Activated T-cell treated with anti-CD3 and anti-CD28 coated beads, Interleukin-2, amount 50 U/mL, for 72 hours (primary cell): ENCODE results near the gene VPS13D. TPM values are rescaled to one million over a fixed set of nuclear protein-coding genes. Genes with fewer than 3 reads are reported as not detected.

Source experiments
- ATAC-seq, 2 donors: fragments of 150-1000 bp; cut with Tn5 transposase; replicated peaks in 1 of 2; 2 replicates each; pipeline ENCODE4 v1.10.0; 2021; ENCODE audit warnings: moderate library complexity in 2 of 2, mild to moderate bottlenecking in 1 of 2
- DNase-seq, 2 donors: peaks; one replicate each; pipeline ENCODE4 v3.0.0; 2021 to 2022; ENCODE audit warnings: mixed read lengths in 1 of 2
- H3K27ac Mint-ChIP-seq: one replicate; pipeline ENCODE4 v1.8.0; 2022; ENCODE audit warnings: mild to moderate bottlenecking, moderate library complexity, mixed read lengths
- H3K27me3 Mint-ChIP-seq: one replicate; pipeline ENCODE4 v1.8.0; 2022; ENCODE audit warnings: low read depth, mixed read lengths
- H3K36me3 Mint-ChIP-seq, 2 donors: one replicate each; pipeline ENCODE4 v1.8.0; 2022; ENCODE audit warnings: mixed read lengths in 2 of 2, mild to moderate bottlenecking in 1 of 2; ENCODE audit not compliant: insufficient read depth in 2 of 2
- H3K4me1 Mint-ChIP-seq: one replicate; pipeline ENCODE4 v1.8.0; 2022; ENCODE audit warnings: low read depth, mixed read lengths
- H3K4me3 Mint-ChIP-seq, 2 donors: one replicate each; pipeline ENCODE4 v1.8.0; 2022; ENCODE audit warnings: mild to moderate bottlenecking in 2 of 2, mixed read lengths in 2 of 2, moderate library complexity in 2 of 2
- H3K9me3 Mint-ChIP-seq, 2 donors: one replicate each; pipeline ENCODE4 v1.8.0; 2022; ENCODE audit warnings: mixed read lengths in 2 of 2
- total RNA-seq, 2 donors: library from RNA; stranded (reverse); gene quantifications; one replicate each; pipeline ENCODE4 v1.2.3, GENCODE V29; 2022

The VPS13D gene
- total RNA-seq, 2 donors from 2014 or later = 36.0 to 40.5 TPM

DNA sequence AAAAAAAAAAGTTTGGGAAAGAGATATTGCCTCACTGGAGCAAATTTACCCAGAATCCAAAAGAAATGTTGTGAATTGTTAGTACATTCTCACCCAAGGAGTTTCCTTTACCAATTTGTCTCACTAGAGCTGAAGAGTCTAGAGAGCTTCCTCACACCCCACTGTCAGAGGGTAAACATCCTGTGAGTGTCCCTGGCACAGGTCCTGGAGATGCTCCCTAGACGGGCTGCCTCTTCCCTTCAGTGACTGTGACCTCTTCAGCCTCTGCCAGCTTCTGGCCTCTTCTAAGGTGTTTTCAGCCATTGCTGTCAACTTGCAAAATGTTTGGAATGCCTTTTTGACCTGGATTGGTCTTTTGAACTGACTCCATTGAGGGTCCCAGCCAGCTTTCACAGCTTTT lies 228.7 kb downstream of the VPS13D start:
- Mint-ChIP-seq H3K9me3 (no peaks in the 10 kb centered on the region), H3K27ac (no peak overlapping the region), H3K36me3 (peaks cover 4 to 23% of the 10 kb centered on the region in 2 donors), H3K4me1 (peaks cover 53% of the 10 kb centered on the region), H3K27me3 (no peaks in the 10 kb centered on the region), H3K4me3 (no peak overlapping the region)
- ATAC-seq = no peak
- no peak for DNase-seq

DNA sequence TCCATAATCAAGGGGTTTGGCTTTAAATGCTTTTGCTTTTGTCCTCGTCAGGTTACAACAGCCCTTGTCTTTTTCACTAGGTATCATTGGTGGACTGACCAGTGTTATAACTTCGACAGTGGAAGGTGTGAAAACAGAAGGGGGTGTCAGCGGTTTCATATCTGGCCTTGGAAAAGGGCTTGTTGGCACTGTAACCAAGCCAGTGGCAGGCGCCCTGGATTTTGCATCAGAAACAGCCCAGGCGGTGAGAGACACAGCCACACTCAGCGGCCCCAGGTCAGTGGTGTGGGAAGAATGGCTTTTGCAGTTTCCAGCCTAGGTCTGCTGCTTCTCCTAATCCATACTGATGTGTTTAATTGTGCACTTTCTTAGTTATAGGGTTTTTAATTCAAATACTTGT lies 230.3 kb downstream of the VPS13D start:
- no peak overlapping the region for H3K4me3 Mint-ChIP-seq
- no peak for DNase-seq
- H3K36me3 Mint-ChIP-seq = peaks cover 4 to 22% of the 10 kb centered on the region in 2 donors
- no peak overlapping the region for H3K27ac Mint-ChIP-seq
- peaks cover 40% of the 10 kb centered on the region for H3K4me1 Mint-ChIP-seq
- no peak for ATAC-seq
- H3K9me3 Mint-ChIP-seq = no peaks in the 10 kb centered on the region
- no peaks in the 10 kb centered on the region for H3K27me3 Mint-ChIP-seq

- peaks cover 36% of the 10 kb centered on the region for H3K4me1 Mint-ChIP-seq
- ATAC-seq (no peak), DNase-seq (no peak)
- peaks cover 4 to 22% of the 10 kb centered on the region in 2 donors for H3K36me3 Mint-ChIP-seq
- H3K9me3 Mint-ChIP-seq = no peaks in the 10 kb centered on the region
- no peaks in the 10 kb centered on the region for H3K27me3 Mint-ChIP-seq
- no peak overlapping the region for H3K4me3 Mint-ChIP-seq
- no peak overlapping the region for H3K27ac Mint-ChIP-seq
These were observed 231.2 kb downstream of the VPS13D start for GRCh38 chr1:12460911-12461621.

DNA sequence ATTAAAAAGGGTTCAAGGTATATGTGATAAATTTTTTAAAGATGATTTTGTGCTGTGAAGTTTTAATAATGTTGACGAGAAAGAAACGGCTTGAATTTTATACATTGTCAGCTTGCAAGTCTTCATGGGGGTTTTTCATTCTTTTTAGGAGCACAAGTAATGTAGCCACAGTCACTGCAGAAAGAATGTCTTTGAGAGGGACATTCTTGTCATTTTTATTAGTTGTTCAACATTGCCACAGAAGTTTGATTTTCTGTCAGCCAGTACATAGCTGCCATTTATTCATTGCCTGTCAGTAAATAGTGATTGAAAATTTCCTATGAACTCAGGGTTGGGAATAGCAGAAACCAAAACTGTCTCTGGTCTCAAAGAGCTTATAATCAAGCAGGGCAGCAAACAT lies 231.9 kb downstream of the VPS13D start:
- no peak for DNase-seq
- no peak overlapping the region for H3K4me3 Mint-ChIP-seq
- H3K4me1 Mint-ChIP-seq = peaks cover 34% of the 10 kb centered on the region
- no peaks in the 10 kb centered on the region for H3K27me3 Mint-ChIP-seq
- ATAC-seq = no peak
- peaks cover 2 to 19% of the 10 kb centered on the region in 2 donors for H3K36me3 Mint-ChIP-seq
- H3K9me3 Mint-ChIP-seq = no peaks in the 10 kb centered on the region
- H3K27ac Mint-ChIP-seq = no peak overlapping the region

DNA sequence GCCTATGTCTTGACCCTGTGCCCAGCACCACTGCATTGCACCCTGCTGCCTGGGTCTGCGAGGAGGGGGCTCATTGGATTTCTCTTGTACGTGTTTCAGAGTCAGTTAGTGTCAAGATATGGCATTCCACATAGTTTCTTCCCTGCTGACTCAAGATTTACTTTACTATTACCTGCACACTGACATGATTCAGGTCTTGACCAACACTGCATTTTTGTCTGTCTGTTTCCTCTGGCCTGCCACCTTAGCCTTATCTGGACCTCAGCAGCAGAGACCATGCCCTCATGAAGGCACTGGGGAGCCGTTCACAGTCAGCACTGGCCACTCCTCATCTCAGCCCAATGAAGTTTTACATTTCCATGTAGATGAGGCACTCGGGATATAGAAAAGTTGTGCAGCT lies 232.8 kb downstream of the VPS13D start:
- no peaks in the 10 kb centered on the region for H3K9me3 Mint-ChIP-seq
- DNase-seq = no peak
- peaks cover 34% of the 10 kb centered on the region for H3K4me1 Mint-ChIP-seq
- ATAC-seq = no peak
- H3K36me3 Mint-ChIP-seq = peaks cover 0 to 21% of the 10 kb centered on the region in 2 donors
- no peak overlapping the region for H3K4me3 Mint-ChIP-seq
- H3K27ac Mint-ChIP-seq = no peak overlapping the region
- no peaks in the 10 kb centered on the region for H3K27me3 Mint-ChIP-seq

GRCh38 chr1:12464045-12464461 lies 234.2 kb downstream of the VPS13D start:
- H3K36me3 Mint-ChIP-seq = peaks cover 0 to 21% of the 10 kb centered on the region in 2 donors

DNA sequence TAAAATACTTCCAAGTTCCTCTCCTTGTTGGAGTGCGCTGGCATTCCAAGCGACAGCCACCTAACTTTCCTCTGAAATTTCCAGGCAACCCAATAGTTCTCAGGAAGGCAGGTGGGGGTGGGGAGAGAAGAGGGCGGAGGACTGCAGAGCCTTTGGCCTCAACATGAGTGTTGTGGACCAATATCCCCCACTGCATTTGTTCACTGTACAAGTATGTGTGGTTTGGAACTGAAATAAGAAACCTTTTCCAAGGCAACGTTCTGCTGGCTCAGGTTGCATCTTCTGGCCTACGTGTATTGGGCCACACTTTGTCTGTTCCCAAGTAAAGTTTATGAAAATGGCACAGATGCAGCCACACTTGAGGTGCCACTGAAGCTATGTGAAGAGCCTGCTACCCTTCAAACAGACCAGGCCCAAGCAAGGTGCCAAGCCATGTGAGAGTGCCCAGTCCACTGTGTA lies 234.8 kb downstream of the VPS13D start:
- H3K27ac Mint-ChIP-seq = no peak overlapping the region
- peaks cover 0 to 21% of the 10 kb centered on the region in 2 donors for H3K36me3 Mint-ChIP-seq
- DNase-seq = no peak
- no peaks in the 10 kb centered on the region for H3K9me3 Mint-ChIP-seq
- no peaks in the 10 kb centered on the region for H3K27me3 Mint-ChIP-seq
- H3K4me3 Mint-ChIP-seq = no peak overlapping the region
- H3K4me1 Mint-ChIP-seq = peaks cover 42% of the 10 kb centered on the region
- no peak for ATAC-seq

More at GRCh38 chr1:12464045-12464461, 234.2 kb downstream of the VPS13D start:
- no peak for ATAC-seq
- Mint-ChIP-seq H3K27ac (no peak overlapping the region), H3K27me3 (no peaks in the 10 kb centered on the region), H3K4me1 (peaks cover 38% of the 10 kb centered on the region), H3K4me3 (no peak overlapping the region), H3K9me3 (no peaks in the 10 kb centered on the region)
- DNase-seq = no peak

DNA sequence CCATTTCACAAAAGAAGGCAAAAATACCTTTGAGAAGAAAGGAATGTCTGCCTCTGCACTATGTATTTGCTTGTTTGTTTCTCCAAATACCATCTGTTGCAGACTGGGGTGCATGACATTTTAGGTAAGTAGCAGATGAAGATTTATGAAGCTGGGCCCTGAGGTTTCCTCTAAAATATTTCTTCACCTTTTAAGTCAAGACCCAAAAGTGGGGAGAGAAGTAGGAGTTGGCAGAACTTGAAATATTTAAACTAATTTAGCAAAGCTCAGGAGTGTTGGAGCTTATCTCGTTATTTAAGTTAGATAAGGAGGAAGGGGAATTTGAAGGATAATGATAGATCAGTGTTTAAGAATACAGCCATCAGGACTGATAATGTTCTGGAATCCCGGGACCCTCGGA lies 235.3 kb downstream of the VPS13D start:
- Mint-ChIP-seq H3K4me3 (no peak overlapping the region), H3K27me3 (no peaks in the 10 kb centered on the region), H3K36me3 (peaks cover 0 to 17% of the 10 kb centered on the region in 2 donors), H3K4me1 (peaks cover 47% of the 10 kb centered on the region), H3K27ac (no peak overlapping the region), H3K9me3 (no peaks in the 10 kb centered on the region)
- ATAC-seq (no peak), DNase-seq (no peak)

DNA sequence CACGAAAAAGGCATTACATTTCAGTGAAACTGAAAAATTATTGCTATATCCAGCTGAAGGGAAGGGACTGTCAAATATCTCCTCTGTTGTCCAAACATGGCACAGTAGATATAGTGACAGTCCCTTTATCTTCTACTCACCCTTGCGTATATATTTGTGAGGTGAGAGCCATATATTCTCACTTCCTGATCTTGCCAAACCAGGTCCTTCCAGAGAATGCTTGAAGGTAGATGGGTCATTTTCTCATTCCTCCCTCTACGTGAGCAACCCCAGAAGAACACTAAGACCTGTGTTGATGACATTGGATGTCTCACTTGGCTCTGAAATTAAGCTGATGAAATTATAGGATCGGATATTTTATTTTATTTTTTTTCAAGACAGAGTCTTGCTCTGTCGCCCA lies 237.0 kb downstream of the VPS13D start:
- Mint-ChIP-seq H3K4me3 (no peak overlapping the region), H3K27ac (no peak overlapping the region), H3K9me3 (no peaks in the 10 kb centered on the region), H3K36me3 (peaks cover 0 to 12% of the 10 kb centered on the region in 2 donors), H3K27me3 (no peaks in the 10 kb centered on the region), H3K4me1 (peaks cover 59% of the 10 kb centered on the region)
- DNase-seq = no peak
- ATAC-seq = no peak

DNA sequence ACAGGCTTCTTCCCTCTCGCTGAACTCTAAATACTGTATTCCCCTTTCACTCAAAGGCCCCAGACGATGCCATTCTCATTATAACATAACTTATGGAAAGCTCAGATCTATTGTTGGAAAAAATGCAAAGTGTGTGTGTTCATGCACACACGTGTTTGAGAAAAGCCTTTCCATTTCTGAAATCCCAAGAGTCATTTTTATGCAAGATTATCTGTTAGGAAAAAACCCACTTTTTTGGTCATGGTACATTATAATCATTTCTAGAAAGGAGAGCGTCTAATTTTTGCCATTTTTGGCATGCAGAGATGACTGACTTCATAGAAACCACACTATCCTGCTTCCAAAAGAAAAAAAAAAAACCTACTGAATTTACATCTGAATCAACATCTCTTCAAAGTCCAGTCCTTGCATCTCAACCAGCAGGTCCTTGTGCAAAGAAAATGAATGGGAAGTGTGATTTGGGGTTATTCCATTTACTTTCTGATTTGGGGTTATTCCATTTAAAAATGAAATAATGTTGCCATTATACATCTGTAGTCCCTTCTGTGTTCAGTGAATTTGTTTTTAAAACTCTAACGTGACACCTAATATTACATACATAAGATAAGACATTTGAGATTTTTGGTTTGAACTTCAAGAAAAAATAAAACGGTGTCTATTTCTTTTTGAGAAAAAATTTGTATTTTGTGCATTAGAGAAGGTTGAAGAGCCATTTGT lies 237.9 kb downstream of the VPS13D start:
- H3K4me1 Mint-ChIP-seq = peaks cover 64% of the 10 kb centered on the region
- peak overlapping the region; percentile 86 for H3K27ac Mint-ChIP-seq
- H3K4me3 Mint-ChIP-seq = peak overlapping the region; percentile 62 to 68
- DNase-seq (no peak), ATAC-seq (peak; percentile 60 to 75)
- H3K9me3 Mint-ChIP-seq = no peaks in the 10 kb centered on the region
- no peaks in the 10 kb centered on the region for H3K27me3 Mint-ChIP-seq
- H3K36me3 Mint-ChIP-seq = peaks cover 0 to 12% of the 10 kb centered on the region in 2 donors

DNA sequence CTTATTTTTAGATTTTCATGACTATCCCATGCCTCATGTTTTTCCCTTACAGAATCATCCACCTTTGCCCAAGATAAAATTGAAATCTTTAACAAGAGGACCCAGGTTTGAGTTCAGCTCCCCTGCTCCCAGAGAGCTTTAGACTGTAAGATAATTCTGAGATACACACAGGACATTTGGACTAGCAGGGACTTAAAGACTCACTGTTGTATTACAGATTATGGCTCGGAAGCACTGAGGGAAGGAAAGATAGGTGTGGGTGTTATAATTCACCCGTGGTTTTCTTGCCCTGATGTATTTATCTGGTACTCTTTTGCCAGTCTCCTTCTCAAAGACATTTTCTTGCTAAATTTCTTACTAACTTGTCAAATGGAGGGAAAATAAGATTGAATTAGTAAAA lies 238.5 kb downstream of the VPS13D start:
- H3K4me1 Mint-ChIP-seq = peaks cover 70% of the 10 kb centered on the region
- no peaks in the 10 kb centered on the region for H3K9me3 Mint-ChIP-seq
- ATAC-seq (no peak), DNase-seq (no peak)
- peaks cover 0 to 9% of the 10 kb centered on the region in 2 donors for H3K36me3 Mint-ChIP-seq
- H3K27ac Mint-ChIP-seq = peak overlapping the region; percentile 86
- H3K4me3 Mint-ChIP-seq = peak overlapping the region in 1 of 2 donors; percentile 68
- H3K27me3 Mint-ChIP-seq = no peaks in the 10 kb centered on the region

DNA sequence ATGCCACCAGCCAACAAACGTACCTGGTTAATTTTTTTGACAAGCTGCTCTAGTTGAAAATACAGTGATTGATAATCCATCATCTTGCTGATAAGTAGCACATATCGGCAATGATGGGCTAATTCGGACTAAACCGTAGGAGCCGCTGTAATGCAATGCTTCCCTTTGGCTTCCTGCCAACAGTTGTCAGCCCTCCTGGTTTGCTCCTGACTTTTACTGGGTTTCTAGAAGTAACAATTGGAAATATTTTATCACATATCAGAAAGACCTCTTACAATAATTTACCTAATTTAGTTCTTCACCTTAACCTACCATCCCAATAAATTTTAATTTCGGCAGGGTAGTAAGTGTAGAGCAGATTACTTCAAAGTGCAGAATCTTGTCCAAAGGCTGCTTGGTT lies 239.7 kb downstream of the VPS13D start:
- Mint-ChIP-seq H3K9me3 (no peaks in the 10 kb centered on the region), H3K36me3 (peaks cover 0 to 9% of the 10 kb centered on the region in 2 donors), H3K27ac (no peak overlapping the region), H3K4me1 (peaks cover 82% of the 10 kb centered on the region), H3K4me3 (no peak overlapping the region), H3K27me3 (no peaks in the 10 kb centered on the region)
- no peak for ATAC-seq
- no peak for DNase-seq

- no peak overlapping the region for H3K27ac Mint-ChIP-seq
- H3K9me3 Mint-ChIP-seq = no peaks in the 10 kb centered on the region
- DNase-seq (no peak), ATAC-seq (no peak)
- no peak overlapping the region for H3K4me3 Mint-ChIP-seq
- peaks cover 85% of the 10 kb centered on the region for H3K4me1 Mint-ChIP-seq
- no peaks in the 10 kb centered on the region for H3K27me3 Mint-ChIP-seq
- H3K36me3 Mint-ChIP-seq = peaks cover 0 to 8% of the 10 kb centered on the region in 2 donors
These were observed 240.2 kb downstream of the VPS13D start for GRCh38 chr1:12469990-12470389.
